ENCODE results near the gene SPC25.
"Not testable (repeated sequence)": the region's sequence is repeated elsewhere in the genome, so short reads cannot be mapped to it uniquely, and the experiment has no call there.

SPC25 gene

DNA sequence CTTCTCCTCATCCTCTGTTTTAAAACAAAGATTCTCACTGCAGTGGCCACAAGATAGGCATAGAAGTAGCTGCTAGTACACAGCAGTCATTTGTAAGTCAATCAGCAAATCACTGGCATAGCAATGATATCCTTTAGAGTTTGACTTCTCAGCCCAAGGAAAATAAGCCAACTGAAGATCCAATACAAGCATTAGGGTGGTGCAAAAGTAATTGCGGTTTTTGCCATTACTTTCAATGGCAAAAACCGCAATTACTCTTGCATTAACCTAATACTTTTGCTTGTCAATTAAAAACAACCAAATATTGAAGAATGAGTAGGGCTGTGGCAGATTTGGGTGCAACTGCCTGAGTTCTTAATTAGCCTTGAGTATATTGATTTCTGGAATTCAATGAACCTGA, 13.7 kb upstream of the SPC25 start:
- no peak for DNase-seq (ENCODE audit: low read depth in 2 of 2)

DNA sequence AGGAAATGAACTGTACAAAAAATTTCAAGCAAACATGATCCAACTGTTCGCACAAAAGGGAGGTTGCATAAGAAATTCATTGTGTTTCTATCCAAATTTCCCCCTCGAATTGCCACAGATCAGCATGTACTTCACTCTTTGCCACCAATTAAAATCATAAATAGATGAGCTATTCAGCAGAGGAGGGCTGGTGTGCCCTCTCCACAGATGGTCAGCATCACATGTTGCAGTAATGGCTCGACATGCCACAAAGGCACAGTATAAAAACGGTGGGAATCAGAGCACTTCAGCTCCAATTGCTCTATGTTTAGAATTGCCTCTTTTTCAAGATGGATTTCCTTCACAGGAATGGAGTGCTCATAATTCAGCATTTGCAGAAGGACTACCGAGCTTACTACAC, 10.8 kb upstream of the SPC25 start, which contains the start of gene G6PC2:
Gene G6PC2, plus strand, starts transcription at position 289 of the 400 bp plus-strand sequence. Its CDS starts 41 bp downstream, at position 330.
- no peak for DNase-seq (ENCODE audit: low read depth in 2 of 2)

DNA sequence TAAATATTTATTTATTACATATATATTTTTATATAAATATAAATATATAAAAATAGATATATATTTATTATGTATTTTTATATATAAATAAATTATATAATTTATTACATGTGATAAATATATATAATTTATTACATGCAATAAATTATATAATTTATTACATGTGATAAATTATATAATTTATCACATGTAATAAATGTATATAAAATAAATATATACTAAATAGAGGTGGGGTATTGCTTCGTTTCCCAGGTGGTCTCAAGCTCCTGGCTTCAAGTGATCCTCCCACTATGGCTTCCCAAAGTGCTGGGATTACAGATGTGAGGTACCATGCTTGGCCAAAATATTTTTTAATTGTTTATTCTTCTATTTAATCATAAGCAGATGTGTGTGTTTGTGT, 7.2 kb upstream of the SPC25 start:
- no peak for DNase-seq (ENCODE audit: low read depth in 2 of 2)

DNA sequence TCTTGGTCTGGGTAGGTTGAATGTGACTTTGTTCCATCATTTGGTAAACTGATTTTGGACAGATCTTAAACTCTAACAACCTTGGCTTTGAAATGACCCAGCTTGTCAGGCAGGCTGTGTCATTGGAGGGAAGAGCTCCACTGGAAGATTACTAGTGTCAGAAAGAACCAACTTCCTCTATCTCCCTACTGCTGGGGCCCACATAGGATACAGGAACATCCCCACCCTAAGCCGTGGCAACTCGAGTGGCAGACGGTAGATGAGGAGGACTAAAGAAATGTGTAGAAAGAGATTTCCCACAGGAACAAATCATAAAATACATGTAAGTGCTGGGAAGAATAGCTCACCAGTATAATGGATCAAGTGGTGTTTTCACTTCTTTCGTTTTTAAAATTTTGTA, 6.6 kb upstream of the SPC25 start:
- DNase-seq (ENCODE audit: low read depth in 2 of 2) = no peak

DNA sequence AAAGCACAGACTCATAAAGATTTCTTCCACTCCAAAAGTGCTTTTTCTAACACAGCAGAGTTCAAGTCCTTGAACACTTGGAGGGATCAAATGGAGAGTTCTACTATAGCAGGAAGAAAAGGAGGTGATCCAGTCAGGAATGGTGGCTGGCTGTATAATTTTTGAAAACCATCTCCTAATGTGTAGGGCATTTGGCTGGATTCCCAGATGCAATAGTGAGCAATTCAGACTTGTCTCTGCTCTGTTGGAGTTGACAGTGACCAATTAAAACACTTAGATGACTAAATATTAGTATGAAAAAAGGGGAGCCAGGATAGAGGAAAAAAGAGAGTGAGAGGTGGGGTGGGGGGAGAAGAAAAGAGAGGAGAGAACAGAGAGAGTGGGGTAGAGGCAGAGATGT, 5.5 kb upstream of the SPC25 start:
- no peak for DNase-seq (ENCODE audit: low read depth in 2 of 2)

DNA sequence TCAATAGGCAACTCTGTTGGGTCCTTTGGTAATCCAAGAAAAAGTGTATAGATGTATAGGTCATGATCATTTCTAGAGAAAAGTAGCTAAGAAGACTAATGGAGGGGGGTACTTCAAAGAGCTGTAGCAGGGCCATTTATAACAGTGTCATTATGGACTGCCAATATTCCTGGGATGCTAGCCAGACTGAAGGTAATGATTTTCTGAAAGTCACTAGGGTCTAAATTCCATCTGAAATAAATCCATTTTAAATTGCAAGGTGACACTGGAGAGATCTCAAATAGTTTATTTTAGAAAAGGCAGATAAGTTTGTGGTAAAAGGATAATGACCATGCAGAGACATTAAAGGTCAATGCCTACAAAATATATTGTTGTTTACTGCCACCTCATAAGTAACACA, 4.5 kb upstream of the SPC25 start:
- DNase-seq (ENCODE audit: low read depth in 2 of 2) = no peak

DNA sequence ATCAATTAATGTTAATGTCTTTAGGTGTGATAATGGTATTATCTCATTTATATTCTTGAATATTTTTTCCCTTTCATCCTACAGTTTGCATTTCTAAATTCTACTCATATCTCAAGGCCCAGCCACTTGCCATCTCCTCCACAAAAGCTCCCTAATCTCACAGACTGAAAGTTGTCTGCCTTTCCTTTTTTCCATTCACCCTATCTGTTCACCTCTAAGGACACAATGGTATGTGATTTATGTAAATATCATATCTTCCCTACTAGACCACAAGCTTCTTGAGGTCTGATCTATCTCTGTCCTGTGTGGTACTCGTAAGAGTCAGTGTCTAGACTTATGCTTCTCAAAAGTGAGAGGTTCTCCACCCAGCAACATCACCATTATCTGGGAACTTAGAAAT, 3.9 kb upstream of the SPC25 start:
- no peak for DNase-seq (ENCODE audit: low read depth in 2 of 2)

DNA sequence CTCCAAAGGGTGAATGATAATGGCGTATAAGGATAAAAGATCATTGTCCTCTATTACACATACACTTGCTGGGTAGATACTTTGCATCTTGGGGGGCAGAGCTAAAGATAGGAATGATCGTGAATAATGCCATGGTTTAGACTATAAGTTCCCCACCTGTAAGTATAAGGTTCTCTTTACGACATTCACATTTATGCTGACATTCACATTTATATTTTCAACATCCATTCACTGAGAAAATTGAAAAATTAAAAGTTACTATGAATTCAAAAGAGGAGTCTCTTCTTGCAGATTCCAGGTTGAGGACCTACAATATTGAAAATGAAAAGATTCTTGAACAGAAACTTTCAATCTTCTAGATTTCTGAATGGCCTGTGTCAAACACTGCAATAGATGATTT, 2.1 kb upstream of the SPC25 start:
- DNase-seq (ENCODE audit: low read depth in 2 of 2) = no peak

DNA sequence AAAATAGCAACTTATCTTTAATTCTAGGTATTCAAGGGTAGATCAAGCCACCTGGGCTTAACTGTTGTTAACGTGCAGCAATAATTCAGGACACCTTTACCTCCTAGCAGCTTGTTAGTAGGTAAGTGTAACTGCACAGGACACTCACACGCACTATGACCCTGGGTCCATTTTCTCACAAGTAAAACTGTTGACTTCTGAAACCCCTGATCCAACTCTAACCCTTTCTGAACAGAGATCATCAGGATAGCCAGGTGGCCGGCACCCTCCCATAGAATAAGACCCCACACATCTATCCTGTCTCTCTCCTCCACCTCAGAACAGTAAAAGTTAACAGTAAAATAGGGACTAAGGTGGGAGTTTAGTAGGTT, 610 bp downstream of the SPC25 start:
- no peak for DNase-seq (ENCODE audit: low read depth in 2 of 2)

DNA sequence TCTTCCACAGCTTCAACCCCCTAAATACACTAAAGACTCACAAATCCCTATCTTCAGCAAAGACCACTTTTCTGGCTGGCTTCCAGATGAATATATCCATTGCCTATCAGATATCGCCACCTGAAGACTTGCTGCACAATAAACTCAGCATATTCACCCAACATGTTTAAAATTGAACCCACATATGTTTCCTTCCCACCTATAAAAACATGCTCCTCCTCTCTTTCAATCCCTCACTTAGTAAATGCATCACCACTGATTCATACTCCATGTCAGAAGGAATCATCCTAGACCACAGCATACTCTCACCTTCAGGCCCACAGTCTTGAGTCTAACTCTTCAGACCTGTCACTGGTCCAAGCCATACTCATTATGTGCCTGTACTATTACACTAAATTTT, 5.3 kb downstream of the SPC25 start:
- no peak for DNase-seq (ENCODE audit: low read depth in 2 of 2)

DNA sequence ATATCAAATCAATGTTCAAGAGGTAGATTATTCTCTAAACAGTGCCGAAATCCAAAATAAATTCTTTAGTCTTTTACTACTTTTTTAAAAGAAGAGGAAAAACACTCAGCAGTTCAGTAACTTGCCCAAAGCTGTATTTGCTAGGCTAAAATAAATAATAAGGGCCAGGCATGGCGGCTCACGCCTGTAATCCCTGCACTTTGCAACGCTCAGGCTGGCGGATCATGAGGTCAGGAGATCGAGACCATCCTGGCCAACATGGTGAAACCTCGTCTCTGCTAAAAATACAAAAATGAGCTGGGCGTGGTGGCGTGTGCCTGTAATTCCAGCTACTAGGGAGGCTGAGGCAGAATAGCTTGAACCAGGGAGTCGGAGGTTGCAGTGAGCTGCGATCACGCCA, 8.1 kb downstream of the SPC25 start:
- DNase-seq (ENCODE audit: low read depth in 2 of 2) = not testable (repeated sequence)

DNA sequence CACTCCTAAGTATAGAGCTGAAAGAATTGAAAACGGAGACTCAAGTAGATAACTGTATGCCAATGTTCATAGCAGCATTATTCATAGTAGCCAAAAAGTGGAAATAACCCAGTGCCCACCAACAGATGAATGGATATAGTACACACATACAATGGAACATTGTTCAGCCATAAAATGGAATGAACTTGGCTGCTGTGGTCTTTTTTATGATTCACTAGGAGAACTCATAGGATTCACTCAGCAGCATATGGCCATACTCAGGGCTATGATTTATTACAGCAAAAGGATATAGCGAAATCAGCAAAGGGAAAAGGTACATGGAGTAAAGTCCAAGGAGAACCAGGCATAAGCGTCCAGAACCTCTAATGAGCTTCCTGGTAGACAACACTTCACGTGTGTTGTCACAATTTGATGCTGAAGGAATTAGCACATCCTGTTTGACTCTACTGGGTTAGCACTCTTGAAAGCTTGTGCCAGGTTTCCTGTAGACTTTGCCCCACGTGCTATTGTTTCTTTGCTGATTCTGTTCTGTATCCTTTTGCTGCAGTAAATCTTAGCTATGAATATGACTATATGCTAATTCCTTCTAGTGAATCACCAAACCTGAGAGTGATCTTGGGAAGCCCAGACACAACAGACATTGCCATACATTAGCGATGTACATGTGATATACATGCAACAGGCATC, 15.7 kb downstream of the SPC25 start:
- no peak for DNase-seq (ENCODE audit: low read depth in 2 of 2)

DNA sequence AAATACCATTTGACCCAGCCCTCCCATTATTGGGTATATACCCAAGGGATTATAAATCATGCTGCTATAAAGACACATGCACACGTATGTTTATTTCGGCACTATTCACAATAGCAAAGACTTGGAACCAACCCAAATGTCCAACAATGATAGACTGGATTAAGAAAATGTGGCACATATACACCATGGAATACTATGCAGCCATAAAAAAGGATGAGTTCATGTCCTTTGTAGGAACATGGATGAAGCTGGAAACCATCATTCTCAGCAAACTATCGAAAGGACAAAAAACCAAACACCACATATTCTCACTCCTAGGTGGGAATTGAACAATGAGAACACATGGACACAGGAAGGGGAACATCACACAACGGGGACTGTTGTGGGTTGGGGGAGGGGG, 19.4 kb downstream of the SPC25 start:
- not testable (repeated sequence) for DNase-seq (ENCODE audit: low read depth in 2 of 2)

DNA sequence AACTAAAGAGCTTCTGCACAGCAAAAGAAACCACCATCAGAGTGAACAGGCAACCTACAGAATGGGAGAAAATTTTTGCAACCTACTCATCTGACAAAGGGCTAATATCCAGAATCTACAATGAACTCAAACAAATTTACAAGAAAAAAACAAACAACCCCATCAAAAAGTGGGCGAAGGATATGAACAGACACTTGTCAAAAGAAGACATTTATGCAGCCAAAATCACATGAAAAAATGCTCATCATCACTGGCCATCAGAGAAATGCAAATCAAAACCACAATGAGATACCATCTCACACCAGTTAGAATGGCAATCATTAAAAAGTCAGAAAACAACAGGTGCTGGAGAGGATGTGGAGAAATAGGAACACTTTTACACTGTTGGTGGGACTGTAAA, 19.9 kb downstream of the SPC25 start:
- DNase-seq (ENCODE audit: low read depth in 2 of 2) = not testable (repeated sequence)

DNA sequence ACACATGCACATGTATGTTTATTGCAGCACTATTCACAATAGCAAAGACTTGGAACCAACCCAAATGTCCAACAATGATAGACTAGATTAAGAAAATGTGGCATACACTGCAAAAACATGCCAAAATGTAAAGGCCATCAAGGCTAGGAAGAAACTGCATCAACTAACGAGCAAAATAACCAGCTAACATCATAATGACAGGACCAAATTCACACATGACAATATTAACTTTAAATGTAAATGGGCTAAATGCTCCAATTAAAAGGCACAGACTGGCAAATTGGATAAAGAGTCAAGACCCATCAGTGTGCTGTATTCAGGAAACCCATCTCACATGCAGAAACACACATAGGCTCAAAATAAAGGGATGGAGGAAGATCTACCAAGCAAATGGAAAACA, 23.1 kb downstream of the SPC25 start:
- not testable (repeated sequence) for DNase-seq (ENCODE audit: low read depth in 2 of 2)

DNA sequence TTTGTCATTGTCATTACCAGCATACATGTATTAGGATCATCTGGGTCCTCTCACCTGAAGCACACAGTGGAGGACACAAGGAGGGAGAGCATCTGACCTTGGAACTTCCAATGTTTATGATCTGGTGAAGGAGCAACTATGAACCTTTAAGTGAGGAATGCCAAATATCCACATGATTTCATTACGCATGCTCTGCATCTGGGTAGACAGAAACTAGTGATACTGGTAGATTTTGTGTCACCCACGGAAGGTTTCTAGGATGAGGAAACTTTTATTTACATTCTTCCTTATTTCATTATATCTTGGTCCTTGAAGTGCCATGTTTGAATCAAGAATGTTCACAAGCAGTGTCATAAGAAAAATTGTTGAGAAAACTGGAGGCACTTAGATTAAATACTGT, 32.1 kb downstream of the SPC25 start:
- no peak for DNase-seq (ENCODE audit: low read depth in 2 of 2)

DNA sequence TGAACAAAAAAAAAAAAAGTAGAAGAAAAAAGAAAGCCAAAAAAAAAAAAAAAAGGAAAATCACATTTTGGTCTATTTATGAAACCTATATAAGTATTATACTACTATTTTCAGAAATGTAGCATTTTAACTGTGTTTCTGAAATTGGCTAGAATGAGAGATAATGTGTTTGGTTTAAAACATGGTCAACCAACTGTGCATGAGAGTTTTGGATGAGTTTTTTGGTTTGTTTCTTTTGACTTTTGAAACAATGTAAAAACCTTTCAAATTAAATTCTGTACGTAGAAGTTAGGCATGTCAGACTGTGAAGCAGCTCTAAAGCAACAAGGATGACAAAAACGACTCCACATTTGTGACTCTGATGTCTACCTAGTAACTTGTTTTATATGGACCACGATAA, 34.6 kb downstream of the SPC25 start:
- DNase-seq (ENCODE audit: low read depth in 2 of 2) = no peak

DNA sequence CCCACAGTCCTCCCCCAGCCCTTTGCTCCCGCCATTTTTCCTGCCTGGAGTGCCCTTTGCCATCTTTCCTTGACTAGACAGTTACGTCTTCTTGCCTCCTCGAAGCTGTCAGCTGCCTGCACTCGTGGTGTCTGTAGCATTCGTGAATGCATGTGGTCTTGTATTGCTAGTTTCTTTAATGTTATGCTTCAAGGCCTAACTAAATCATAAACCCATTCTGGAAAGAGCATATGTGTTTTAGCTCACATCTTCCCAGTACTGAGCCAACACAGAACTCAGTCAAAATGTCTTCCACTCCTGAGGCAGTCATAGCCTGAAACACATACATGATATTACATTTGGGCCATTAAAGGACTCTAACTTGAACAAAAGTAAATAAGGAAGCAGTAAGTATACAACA, 35.6 kb downstream of the SPC25 start:
- no peak for DNase-seq (ENCODE audit: low read depth in 2 of 2)

DNA sequence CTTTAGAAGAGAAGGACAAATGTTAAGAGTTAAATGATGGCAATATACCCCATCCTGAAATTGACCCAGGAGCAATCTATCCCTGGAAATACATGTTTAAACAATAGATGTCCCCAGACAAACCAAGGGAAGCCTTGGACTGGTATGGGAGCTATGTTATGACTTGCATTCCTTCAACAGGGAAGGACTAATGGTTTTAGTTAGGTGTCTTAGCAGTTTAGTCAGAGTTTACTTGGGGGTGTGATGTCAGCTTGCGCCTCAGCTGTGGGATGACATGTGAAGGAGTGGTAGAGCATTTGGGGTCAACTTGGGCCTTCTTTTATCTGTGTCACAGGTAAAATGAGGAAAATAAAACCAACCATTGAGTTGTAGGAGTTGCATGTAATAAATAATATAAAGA, 36.8 kb downstream of the SPC25 start:
- no peak for DNase-seq (ENCODE audit: low read depth in 2 of 2)

DNA sequence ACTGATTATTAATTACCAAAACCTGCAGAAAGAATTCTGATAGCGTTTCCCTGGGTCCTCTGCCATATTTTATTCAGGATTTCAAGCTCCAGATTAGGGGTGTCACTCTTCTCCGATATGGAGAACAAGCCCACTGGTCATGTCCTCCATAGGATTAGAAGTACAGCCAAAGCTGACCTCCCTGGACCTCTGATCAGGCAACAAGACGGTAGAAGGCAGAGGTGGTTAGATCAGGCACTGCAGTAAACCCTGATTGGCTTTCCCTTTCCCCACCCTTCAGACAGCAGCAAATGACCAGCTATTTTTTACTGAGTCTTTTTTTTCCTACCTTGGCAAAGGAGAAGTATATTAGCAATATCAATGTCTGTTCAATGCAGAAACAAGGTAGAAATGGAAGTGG, 37.7 kb downstream of the SPC25 start:
- DNase-seq (ENCODE audit: low read depth in 2 of 2) = no peak

DNA sequence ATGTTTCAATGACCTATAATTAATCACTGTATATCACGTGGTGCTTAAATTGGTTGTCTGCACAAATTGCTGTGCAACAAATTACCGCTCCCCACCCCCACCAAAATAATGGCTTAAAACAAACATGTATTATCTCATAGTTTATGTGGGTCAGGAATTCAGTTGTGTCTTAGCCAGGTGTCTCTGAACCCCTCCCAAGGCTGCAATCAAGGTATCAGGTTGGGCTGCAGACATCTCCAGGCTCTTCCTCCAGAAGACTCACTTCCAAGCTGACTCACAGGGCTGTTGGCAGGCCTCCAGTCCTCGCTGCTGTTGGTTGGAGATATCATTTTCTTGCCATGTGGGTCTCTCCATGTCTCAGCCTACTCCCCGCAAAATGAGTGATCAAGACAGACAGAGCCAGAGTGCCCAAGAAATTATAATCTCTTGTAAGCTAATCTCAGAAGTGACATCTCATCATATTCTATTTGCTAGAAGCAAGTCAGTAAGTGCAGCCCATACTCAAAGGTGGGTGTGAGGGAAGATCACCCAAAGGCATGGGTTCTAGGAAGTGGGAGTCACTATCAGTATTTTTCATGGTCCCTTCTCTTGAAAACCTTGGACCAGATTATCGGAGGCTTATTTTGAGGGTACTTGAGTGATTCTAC, 38.4 kb downstream of the SPC25 start:
- no peak for DNase-seq (ENCODE audit: low read depth in 2 of 2)

DNA sequence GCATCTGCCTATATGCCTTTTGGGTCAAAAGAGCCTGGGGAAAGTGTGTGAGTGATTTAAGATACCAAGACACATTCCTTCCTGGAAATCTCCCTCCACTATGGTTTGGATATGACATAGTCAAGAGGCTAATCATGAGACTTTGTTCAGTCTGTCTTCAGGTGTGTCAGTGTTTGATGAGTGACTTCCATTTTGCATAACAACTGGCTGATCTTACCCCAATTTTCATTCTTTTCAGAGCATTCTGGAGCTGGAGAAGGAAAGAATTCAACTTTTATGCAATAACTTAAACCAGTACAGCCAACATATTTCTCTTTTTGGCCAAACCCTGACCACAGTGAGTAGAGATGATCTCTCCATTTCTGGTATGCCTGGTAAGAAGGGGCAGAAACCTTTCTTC, 39.4 kb downstream of the SPC25 start:
- DNase-seq (ENCODE audit: low read depth in 2 of 2) = no peak

DNA sequence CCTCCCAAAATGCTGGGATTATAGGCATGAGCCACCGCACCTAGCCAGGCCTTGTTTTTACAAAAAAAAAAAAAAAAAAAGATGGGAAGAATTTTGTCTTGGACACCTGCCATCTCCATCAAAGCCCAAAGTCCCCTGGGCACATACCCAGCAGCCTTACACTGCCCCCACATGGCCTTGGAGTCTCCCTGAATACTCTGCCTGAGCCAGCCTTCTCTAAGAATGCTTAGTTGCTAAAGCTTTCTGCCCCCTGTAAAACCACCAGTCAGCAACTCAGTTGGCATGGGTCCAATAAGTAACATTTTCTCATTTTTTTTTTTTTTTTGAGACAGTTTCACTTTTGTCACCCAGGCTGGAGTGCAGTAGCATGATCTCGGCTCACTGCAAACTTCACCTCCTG, 40.6 kb downstream of the SPC25 start:
- DNase-seq (ENCODE audit: low read depth in 2 of 2) = no peak

DNA sequence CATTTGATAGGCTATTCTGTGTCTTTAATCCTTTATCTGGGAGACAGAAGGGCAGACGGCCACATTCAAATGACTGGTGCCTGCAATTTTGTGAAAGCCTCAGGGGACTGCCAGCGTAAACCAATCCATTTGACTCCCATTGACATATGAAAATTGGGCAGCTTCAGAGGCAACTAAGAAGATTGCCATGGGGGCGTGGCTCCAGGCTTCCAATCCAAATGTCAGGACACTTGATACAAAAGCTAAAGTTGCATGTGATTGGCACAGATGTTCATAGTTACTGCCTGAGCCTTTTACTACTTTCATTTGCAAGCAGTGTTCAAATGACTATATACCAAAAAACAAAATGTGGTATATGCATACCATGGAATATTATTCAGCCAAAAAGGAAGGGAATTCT, 42.0 kb downstream of the SPC25 start:
- no peak for DNase-seq (ENCODE audit: low read depth in 2 of 2)
